Stimulated activated CD4-positive, alpha-beta T cell treated with anti-CD3 and anti-CD28 coated beads, Interleukin-12 subunit alpha, Interleukin-12 subunit beta, amount 100 ng/mL, for 24 hours (primary cell): Measurements from ENCODE around the gene SULT4A1.
A peak's percentile ranks its signal among the peaks of the same experiment; 100 is the strongest.

Experiments used
- DNase-seq, 2 experiments: peaks; one replicate each; pipeline ENCODE4 v3.0.0-alpha.2; 2020; ENCODE audit warnings: low read depth in 2 of 2

The SULT4A1 gene

DNA sequence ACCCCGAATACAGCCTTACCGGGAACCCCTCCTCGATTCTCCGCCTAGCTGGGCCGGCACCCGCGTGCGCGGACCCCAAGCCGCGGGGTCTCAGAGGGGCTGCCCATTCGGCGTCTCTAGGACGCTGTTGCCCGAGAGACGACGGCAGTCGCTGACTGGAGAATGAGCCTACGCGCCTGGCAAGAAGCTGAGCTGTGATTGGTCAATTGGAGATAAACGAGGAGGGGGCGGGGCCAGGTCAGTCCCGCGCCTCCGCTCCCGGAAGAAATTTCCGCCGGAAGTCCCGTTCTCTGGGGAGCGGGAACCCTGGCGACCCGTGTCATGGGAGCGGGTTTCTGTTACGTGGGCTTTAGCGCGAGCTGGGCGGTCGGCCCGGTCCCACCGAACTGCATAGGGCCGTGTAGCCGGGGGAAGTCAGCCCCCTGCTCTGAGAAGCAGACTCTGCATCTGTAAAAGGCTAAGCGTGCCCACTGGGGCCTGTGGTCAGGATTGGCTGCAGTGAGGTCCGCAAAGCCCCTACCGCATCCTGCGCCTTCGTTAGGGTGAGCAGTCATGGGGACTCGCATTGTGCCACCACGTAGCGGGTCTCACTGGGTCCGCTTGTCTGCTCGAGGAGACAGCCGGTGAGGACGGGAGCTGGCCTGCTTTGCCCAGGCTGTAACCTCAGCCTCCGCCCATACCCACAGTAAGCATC lies 50.0 kb downstream of the SULT4A1 start, which contains the start of gene EFCAB6:
TSS of gene EFCAB6 (minus strand) at position 157 of the 694 bp plus-strand sequence. CDS start 29,987 bp downstream, outside the sequence.
- peak; percentile 86 to 91 for DNase-seq

DNA sequence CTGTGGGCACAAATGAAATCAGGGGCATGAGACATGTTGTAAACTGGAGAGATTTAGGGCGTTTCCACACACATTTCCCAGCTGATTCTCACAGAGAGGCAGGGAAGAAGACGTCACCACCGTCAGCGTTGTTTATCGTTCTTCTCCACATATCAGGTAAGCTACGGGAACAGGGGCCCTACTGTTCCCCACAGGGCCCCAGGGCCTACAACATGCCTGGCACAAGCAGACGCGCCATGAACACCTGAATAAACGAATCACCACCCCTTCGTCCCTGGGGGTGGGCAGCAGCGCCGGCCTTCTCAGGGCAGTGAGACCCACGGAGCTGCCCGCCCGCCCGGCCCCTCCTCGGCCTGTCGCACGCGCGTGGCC lies 50.5 kb downstream of the SULT4A1 start:
- DNase-seq: no peak

DNA sequence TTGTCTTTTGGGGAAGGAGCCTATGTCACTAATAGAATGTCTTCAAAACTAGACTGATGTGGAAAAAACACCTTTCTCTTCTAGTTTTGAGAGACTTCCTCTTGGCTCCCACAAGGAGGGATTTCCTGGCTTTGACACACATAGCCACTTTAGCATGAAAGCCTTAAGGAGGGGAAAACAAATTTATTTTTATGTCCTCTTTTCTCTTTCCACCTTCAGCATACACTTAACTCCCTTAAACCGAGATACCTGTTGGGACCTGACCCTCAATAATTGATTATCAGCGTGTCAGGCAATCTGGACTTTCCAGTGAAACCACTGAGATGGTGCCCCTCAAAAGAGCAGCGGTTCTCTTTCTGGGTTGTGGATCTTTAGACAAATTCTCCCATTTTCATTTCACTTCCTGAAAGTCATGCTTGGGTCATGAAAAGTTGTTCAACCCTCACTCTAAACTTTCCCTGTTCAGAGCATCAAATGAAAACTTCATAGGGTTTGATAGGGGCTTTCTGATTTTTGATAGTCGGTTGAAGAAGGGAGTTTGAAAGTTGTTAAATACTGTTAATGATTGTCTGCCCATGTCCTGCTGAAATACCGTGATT lies 59.3 kb downstream of the SULT4A1 start:
- no peak for DNase-seq

DNA sequence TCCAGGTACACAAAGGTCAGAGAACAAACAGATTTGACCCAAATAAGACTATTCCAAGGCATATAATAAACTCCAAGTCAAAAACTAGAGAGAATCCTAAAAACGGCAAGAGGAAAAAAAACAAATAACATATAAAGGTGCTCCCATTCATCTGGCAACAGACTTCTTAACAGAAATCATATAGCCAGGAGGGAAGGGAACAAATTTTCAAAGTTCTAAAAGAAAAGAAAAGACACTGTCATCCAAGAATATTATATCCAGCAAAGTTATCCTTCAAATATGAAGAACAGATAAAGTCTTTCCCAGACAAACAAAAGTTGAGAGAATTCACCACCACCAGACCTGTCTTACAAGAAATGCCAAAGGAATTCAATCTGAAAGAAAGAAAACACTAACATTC lies 61.3 kb downstream of the SULT4A1 start:
- DNase-seq: no peak

DNA sequence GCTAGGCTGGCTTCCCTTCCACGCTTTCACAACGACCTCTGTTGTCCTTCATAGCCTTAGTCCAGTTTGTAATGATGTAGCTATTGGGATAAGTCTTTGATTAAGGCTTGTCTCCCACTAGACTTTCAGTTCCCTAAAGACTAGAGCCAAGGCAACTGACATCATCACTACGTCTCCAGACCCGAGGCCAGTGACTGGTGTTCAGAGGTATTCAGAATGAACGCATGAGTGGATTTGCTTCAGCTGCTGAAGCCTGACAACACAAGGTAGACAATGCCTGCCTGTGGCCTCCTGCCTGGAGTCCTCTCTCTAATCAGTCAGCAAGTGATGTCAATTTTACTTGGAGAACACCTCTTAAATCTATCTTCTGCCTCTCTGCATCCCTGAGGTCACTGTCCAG lies 63.8 kb downstream of the SULT4A1 start:
- DNase-seq: no peak

DNA sequence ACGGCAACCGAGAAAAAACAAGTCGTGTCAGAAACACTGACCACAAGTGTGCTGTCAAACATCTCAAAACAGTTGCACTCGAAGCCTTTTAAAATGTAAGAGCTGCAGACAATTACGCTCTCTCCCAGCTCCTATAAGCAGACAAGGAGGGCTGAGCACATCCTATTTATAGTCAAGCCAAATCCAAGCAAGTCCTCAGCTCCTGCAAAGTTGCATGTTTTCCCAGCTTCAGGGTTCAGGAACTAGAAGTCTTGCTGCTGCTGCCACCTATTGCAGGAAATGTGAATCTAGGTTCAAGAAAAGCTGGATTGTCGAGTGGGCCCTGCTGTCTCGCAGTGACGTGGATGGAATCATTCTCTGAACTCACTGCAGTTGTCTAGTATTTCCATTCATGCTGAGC lies 65.7 kb downstream of the SULT4A1 start:
- DNase-seq: no peak

DNA sequence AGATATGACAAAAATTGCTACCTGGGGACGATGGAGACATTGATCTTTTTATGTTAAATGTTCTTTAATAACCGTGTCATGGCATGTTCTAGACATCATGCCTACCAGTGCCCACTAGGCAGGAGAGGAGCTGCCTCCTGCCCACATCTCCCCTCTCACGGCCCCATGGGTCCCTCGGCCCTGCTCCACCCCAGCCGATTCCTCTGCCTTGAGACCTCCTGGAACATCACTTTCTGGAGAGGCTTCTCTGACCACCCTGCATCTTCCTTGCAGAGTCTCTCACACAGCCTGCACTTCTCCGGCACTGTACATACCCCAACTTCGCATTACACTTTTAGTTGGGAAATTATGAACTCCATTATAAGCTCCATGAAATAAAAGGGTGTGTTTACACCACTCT lies 67.0 kb downstream of the SULT4A1 start:
- no peak for DNase-seq

DNA sequence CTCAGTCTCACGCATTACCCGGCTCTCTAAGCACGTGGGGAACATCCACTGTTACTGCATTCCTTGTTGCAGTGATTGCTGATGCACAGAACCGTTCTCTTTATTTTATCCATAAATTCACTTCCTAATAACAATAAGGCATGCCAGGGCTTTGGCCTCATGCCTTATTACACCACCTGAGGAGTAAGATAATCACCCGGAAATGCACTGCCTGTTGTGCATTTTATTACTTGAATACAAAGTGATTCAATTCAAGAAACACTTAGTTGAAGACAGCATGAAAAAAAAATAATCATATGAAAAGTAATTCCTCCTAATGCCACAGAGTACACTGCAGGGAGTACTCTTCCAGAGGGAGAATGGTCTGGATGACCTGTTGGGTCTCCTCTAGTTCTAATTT lies 69.4 kb downstream of the SULT4A1 start:
- no peak for DNase-seq

DNA sequence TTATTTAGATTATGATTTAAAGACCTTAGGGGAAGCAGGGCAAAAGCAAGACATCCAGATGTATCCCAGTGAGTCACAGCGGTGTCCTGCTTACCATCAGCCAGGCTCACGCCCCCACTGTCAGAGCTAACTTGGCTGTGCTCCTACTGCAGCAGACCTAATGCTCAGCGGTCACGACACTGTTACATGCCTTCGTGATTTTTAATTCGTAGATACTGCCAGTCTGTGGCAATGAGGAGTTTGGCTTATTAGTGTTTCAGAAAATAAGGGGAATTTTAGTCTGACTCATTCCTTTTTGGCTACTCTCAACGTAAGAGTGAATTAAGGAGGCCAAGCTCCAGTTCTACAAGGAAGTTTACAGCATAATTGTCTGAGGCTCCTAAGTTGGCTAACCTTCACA lies 72.9 kb downstream of the SULT4A1 start:
- DNase-seq: no peak

DNA sequence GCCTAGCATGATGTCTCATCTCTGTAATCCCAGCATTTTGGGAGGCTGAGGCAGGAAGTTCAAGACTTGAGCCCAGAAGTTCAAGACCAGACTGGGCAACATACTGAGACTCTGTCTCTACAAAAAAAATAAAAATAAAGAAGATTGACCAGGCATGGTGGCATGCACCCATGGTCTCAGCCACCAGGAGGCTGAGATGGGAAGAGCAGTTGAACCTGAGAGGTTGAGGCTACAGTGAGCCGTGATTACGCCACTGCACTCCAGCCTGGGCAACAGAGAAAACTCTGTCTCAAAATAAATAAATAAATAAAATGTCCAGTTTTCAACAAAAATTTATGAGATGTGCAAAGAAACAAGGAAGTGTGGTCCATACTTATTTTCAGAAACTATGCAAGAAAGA lies 78.5 kb downstream of the SULT4A1 start:
- DNase-seq: no peak

DNA sequence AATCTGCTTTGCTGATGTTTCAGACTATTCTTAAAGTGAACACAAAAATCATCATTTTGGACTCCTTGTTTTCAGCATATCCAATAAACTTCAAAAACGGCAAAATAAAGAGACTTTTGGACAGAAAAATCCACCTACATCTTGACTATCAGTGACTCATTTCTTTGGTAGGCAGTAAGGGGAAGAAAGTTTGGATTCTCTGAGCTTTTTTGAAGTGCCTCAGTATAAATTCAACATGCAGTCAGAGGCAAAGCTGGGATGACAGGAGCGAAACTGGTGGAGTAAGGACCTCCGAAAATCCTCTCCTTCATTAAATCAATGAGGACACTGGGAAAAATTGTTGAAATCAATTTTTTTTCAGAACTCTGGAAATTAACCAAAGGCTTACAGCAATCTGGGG lies 79.9 kb downstream of the SULT4A1 start:
- no peak for DNase-seq

DNA sequence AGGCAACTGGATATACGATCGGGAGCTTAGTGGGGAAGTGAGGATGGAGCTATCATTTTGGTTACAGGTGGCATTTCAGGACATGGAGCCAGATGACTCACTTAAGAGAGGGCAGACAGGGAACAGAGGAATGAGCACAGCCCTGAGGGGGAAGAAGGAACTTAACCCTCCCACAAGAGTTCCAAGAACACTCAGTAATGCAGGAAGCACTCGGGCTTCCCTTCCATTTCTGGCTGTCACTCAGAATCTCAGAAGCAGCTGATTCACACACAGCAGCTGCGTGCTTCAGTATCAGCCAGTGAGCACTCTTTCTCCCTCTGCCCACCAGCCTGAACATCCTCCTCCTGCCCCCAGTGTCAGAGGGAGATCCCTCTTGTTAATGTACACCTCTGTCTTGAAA lies 85.0 kb downstream of the SULT4A1 start:
- no peak for DNase-seq

DNA sequence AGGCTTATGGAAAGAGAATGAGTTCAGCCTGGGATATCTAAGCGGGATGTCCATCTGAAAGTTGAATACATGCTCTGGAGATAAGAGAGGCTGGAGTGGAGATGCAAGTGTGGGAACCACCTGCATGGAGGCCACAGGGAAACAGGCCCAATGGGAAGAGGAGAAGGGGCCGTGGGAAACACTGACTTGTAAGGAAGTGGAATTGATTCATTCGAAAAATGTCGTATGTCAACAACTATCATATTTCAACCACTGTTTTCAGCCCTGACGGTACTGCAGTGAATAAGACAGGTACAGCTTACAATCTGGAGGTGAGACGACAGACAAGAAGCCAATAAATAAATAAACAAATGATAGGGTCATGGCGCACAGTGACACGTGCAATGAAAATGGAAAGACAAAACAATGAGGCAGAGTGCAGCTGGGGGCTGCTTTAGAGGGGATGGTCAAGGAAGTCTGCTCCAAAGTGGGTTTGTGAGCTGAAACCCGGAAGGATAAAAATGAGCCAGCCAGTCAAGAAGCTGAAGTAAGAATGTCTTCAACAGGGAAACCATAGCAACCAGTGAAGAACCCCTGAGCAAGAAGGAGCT lies 86.1 kb downstream of the SULT4A1 start:
- DNase-seq: no peak
